GM12878 (cell line): Measurements from ENCODE around the gene NAT14.

Source experiments
- ATF7 ChIP-seq: fragments of 450-650 bp; IDR thresholded peaks from 2 replicates; pipeline ENCODE4 v1.6.1; 2016; ENCODE audit warnings: low read depth, mild to moderate bottlenecking
- BRCA1 ChIP-seq: IDR thresholded peaks from 2 replicates; pipeline ENCODE4 v1.6.1; 2011; ENCODE audit warnings: low read depth, low read length, improper control_type of control experiment
- CBX5 ChIP-seq: sonication (generic); IDR thresholded peaks from 2 replicates; pipeline ENCODE4 v1.6.1; 2016; ENCODE audit warnings: low read depth, moderate library complexity, mild to moderate bottlenecking, inconsistent platforms
- ETV6 ChIP-seq, 2 experiments: fragments of 450-650 bp in 1 of 2; IDR thresholded peaks in 1 of 2; conservative IDR thresholded peaks in 1 of 2; 2 replicates each; pipeline ENCODE4 v1.6.1; 2014; ENCODE audit warnings: antibody characterized with exemption in 1 of 2, borderline replicate concordance in 1 of 2, low read depth in 1 of 2, mild to moderate bottlenecking in 1 of 2, moderate library complexity in 1 of 2
- FOS ChIP-seq: IDR thresholded peaks from 3 replicates; pipeline ENCODE4 v1.6.1; 2011; ENCODE audit warnings: borderline replicate concordance; ENCODE audit not compliant: insufficient read length; ENCODE audit errors: extremely low read depth
- JUND ChIP-seq: IDR thresholded peaks from 2 replicates; pipeline ENCODE4 v1.6.1; 2012; ENCODE audit warnings: low read depth, mild to moderate bottlenecking, low read length, improper control_type of control experiment, moderate library complexity
- RAD21 ChIP-seq: IDR thresholded peaks from 2 replicates; pipeline ENCODE4 v1.6.1; 2011; ENCODE audit warnings: mild to moderate bottlenecking, low read depth, low read length, moderate library complexity; ENCODE audit not compliant: insufficient read depth
- RAD51 ChIP-seq: fragments of 450-650 bp; IDR thresholded peaks from 2 replicates; pipeline ENCODE4 v1.6.1; 2016; ENCODE audit warnings: moderate library complexity, mild to moderate bottlenecking, inconsistent platforms
- SUZ12 ChIP-seq: fragments of 200-600 bp; sonication (generic); IDR thresholded peaks from one replicate; pipeline ENCODE4 v1.6.1; 2018; ENCODE audit warnings: antibody characterized with exemption, mild to moderate bottlenecking; ENCODE audit not compliant: unreplicated experiment
- ZZZ3 ChIP-seq: IDR thresholded peaks from 2 replicates; pipeline ENCODE4 v1.6.1; 2011; ENCODE audit warnings: low read depth; ENCODE audit not compliant: control insufficient read depth, insufficient read length
- TF ChIP-seq, protein P1 (sequence below): IDR thresholded peaks from 2 replicates; pipeline ENCODE4 v1.6.1; 2012; ENCODE audit warnings: mild to moderate bottlenecking, low read depth, low read length
- TF ChIP-seq, protein P2 (sequence below), 3 experiments: IDR thresholded peaks in 2 of 3; conservative IDR thresholded peaks in 1 of 3; 2 replicates each; pipeline ENCODE4 v1.5.1; 2011; ENCODE audit warnings: low read depth in 3 of 3, low read length in 3 of 3, mild to moderate bottlenecking in 3 of 3, control low read depth in 2 of 3, moderate library complexity in 2 of 3, inconsistent platforms in 1 of 3, mixed read lengths in 1 of 3; ENCODE audit not compliant: control insufficient read depth in 2 of 3, insufficient read depth in 1 of 3; ENCODE audit errors: extremely low read depth in 1 of 3
- TF ChIP-seq, protein P3 (sequence below): IDR thresholded peaks from 2 replicates; pipeline ENCODE4 v1.6.1; 2012; ENCODE audit warnings: low read depth, low read length, improper control_type of control experiment
- TF ChIP-seq, protein P4 (sequence below): fragments of 450-650 bp; formaldehyde crosslinking; IDR thresholded peaks from 2 replicates; pipeline ENCODE4 v1.4.0; 2022; ENCODE audit warnings: mild to moderate bottlenecking, moderate library complexity

DNA sequence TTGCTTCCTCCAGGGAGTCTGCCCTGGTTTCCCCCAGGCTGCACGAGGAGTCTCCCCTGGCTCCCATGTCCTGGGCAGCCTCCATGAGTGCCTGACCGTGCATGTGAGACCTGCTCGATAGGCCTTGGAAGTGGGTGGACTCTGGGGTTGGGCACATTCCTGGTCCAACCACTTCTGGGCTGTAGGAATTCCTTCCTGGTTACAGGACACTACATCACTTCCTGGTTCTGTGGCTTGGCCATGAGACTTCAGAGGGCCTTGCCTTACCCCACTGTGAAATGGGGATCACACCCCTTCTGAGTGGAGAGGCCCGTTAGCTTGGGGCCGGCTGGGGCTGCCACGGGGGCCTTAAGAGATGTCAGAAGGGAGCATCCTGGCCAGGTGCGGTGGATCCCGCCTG lies 12.5 kb upstream of the NAT14 start:
- no peak for TF ChIP-seq ATF7
- no peak for TF ChIP-seq RAD51
- TF ChIP-seq SUZ12: no peak
- TF ChIP-seq, protein P1, sequence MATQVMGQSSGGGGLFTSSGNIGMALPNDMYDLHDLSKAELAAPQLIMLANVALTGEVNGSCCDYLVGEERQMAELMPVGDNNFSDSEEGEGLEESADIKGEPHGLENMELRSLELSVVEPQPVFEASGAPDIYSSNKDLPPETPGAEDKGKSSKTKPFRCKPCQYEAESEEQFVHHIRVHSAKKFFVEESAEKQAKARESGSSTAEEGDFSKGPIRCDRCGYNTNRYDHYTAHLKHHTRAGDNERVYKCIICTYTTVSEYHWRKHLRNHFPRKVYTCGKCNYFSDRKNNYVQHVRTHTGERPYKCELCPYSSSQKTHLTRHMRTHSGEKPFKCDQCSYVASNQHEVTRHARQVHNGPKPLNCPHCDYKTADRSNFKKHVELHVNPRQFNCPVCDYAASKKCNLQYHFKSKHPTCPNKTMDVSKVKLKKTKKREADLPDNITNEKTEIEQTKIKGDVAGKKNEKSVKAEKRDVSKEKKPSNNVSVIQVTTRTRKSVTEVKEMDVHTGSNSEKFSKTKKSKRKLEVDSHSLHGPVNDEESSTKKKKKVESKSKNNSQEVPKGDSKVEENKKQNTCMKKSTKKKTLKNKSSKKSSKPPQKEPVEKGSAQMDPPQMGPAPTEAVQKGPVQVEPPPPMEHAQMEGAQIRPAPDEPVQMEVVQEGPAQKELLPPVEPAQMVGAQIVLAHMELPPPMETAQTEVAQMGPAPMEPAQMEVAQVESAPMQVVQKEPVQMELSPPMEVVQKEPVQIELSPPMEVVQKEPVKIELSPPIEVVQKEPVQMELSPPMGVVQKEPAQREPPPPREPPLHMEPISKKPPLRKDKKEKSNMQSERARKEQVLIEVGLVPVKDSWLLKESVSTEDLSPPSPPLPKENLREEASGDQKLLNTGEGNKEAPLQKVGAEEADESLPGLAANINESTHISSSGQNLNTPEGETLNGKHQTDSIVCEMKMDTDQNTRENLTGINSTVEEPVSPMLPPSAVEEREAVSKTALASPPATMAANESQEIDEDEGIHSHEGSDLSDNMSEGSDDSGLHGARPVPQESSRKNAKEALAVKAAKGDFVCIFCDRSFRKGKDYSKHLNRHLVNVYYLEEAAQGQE: no peak
- no peak for TF ChIP-seq CBX5
- TF ChIP-seq, protein P2, sequence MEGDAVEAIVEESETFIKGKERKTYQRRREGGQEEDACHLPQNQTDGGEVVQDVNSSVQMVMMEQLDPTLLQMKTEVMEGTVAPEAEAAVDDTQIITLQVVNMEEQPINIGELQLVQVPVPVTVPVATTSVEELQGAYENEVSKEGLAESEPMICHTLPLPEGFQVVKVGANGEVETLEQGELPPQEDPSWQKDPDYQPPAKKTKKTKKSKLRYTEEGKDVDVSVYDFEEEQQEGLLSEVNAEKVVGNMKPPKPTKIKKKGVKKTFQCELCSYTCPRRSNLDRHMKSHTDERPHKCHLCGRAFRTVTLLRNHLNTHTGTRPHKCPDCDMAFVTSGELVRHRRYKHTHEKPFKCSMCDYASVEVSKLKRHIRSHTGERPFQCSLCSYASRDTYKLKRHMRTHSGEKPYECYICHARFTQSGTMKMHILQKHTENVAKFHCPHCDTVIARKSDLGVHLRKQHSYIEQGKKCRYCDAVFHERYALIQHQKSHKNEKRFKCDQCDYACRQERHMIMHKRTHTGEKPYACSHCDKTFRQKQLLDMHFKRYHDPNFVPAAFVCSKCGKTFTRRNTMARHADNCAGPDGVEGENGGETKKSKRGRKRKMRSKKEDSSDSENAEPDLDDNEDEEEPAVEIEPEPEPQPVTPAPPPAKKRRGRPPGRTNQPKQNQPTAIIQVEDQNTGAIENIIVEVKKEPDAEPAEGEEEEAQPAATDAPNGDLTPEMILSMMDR (IDR thresholded peaks at IDR 0.05 in 2 of 3, conservative IDR thresholded peaks at IDR 0.05 in 1 of 3; ENCODE audit: control insufficient read depth in 2 of 3, extremely low read depth in 1 of 3, insufficient read depth in 1 of 3, low read depth in 3 of 3, low read length in 3 of 3): no peak
- TF ChIP-seq BRCA1: no peak
- TF ChIP-seq JUND: no peak
- TF ChIP-seq ETV6 (conservative IDR thresholded peaks at IDR 0.05 in 1 of 2, IDR thresholded peaks at IDR 0.05 in 1 of 2; ENCODE audit: borderline replicate concordance in 1 of 2, low read depth in 1 of 2): no peak
- no peak for TF ChIP-seq FOS
- TF ChIP-seq, protein P3, sequence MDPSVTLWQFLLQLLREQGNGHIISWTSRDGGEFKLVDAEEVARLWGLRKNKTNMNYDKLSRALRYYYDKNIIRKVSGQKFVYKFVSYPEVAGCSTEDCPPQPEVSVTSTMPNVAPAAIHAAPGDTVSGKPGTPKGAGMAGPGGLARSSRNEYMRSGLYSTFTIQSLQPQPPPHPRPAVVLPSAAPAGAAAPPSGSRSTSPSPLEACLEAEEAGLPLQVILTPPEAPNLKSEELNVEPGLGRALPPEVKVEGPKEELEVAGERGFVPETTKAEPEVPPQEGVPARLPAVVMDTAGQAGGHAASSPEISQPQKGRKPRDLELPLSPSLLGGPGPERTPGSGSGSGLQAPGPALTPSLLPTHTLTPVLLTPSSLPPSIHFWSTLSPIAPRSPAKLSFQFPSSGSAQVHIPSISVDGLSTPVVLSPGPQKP: no peak
- TF ChIP-seq, protein P4, sequence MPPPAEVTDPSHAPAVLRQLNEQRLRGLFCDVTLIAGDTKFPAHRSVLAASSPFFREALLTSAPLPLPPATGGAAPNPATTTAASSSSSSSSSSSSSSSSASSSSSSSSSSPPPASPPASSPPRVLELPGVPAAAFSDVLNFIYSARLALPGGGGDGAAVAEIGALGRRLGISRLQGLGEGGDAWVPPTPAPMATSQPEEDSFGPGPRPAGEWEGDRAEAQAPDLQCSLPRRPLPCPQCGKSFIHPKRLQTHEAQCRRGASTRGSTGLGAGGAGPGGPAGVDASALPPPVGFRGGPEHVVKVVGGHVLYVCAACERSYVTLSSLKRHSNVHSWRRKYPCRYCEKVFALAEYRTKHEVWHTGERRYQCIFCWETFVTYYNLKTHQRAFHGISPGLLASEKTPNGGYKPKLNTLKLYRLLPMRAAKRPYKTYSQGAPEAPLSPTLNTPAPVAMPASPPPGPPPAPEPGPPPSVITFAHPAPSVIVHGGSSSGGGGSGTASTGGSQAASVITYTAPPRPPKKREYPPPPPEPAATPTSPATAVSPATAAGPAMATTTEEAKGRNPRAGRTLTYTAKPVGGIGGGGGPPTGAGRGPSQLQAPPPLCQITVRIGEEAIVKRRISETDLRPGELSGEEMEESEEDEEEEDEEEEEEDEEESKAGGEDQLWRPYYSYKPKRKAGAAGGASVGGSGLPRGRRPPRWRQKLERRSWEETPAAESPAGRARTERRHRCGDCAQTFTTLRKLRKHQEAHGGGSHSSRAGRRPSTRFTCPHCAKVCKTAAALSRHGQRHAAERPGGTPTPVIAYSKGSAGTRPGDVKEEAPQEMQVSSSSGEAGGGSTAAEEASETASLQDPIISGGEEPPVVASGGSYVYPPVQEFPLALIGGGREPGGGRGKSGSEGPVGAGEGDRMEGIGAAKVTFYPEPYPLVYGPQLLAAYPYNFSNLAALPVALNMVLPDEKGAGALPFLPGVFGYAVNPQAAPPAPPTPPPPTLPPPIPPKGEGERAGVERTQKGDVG (CRISPR knock-in tag): no peak
- no peak for TF ChIP-seq ZZZ3
- no peak for TF ChIP-seq RAD21
